Liver (tissue), 9 donors: ENCODE data around the gene PRKACA. TPM values are rescaled to one million over a fixed set of nuclear protein-coding genes. Genes with fewer than 3 reads are reported as not detected.

Experiments
- DNase-seq: peaks from one replicate; pipeline ENCODE4 v3.0.0-alpha.2; 2017; ENCODE audit warnings: low spot score
- H3K27ac ChIP-seq, 2 donors: one replicate each; pipeline ENCODE4 v1.7.0; 2013; ENCODE audit warnings: inconsistent platforms in 2 of 2, low read length in 2 of 2, control low read depth in 1 of 2, low read depth in 1 of 2, mild to moderate bottlenecking in 1 of 2
- H3K27me3 ChIP-seq, 4 donors: one replicate each; pipeline versions ENCODE4 v1.6.1 to v1.7.0; 2013; ENCODE audit warnings: low read length in 3 of 4, inconsistent platforms in 1 of 4, mild to moderate bottlenecking in 1 of 4, moderate library complexity in 1 of 4; ENCODE audit not compliant: control insufficient read depth in 4 of 4, insufficient read depth in 4 of 4
- H3K36me3 ChIP-seq, 4 donors: one replicate each; pipeline versions ENCODE4 v1.6.1 to v1.7.0; 2013; ENCODE audit warnings: low read length in 3 of 4, mild to moderate bottlenecking in 3 of 4, low read depth in 1 of 4, moderate library complexity in 1 of 4; ENCODE audit not compliant: control insufficient read depth in 4 of 4, insufficient read depth in 3 of 4
- H3K4me1 ChIP-seq, 4 donors: one replicate each; pipeline versions ENCODE4 v1.6.1 to v1.7.0; 2013; ENCODE audit warnings: low read length in 3 of 4, mild to moderate bottlenecking in 3 of 4, moderate library complexity in 1 of 4; ENCODE audit not compliant: control insufficient read depth in 4 of 4, insufficient read depth in 4 of 4
- H3K4me3 ChIP-seq, 3 donors: one replicate each; pipeline versions ENCODE4 v1.6.1 to v1.7.0; 2013; ENCODE audit warnings: low read length in 3 of 3, control low read depth in 1 of 3, low read depth in 1 of 3, mild to moderate bottlenecking in 1 of 3
- H3K9ac ChIP-seq, 2 donors: one replicate each; pipeline ENCODE4 v1.7.0; 2013; ENCODE audit warnings: low read length in 2 of 2, mild to moderate bottlenecking in 2 of 2, moderate library complexity in 2 of 2, control low read depth in 1 of 2, low read depth in 1 of 2
- H3K9me3 ChIP-seq, 4 donors: one replicate each; pipeline versions ENCODE4 v1.6.1 to v1.7.0; 2013; ENCODE audit warnings: low read length in 3 of 4; ENCODE audit not compliant: control insufficient read depth in 4 of 4
- CTCF ChIP-seq: fragments of 150-350 bp; IDR thresholded peaks from 2 replicates; pipeline ENCODE4 v1.5.1; 2017; ENCODE audit warnings: improper control_type of control experiment, low read depth, low read length; ENCODE audit not compliant: missing input control
- EGR1 ChIP-seq, 2 donors: IDR thresholded peaks; 2 replicates each; pipeline ENCODE4 v1.6.1; 2016 to 2018; ENCODE audit warnings: antibody characterized with exemption in 2 of 2, low read depth in 2 of 2
- FOXA1 ChIP-seq: IDR thresholded peaks from 2 replicates; pipeline ENCODE4 v1.6.1; 2016; ENCODE audit warnings: antibody characterized with exemption
- FOXA2 ChIP-seq: IDR thresholded peaks from 2 replicates; pipeline ENCODE4 v1.6.1; 2016; ENCODE audit warnings: antibody characterized with exemption
- GABPA ChIP-seq, 2 donors: IDR thresholded peaks in 1 of 2; conservative IDR thresholded peaks in 1 of 2; 2 replicates each; pipeline ENCODE4 v1.6.1; 2016; ENCODE audit warnings: antibody characterized with exemption in 2 of 2, mild to moderate bottlenecking in 1 of 2, moderate library complexity in 1 of 2
- HNF4A ChIP-seq, 2 donors: conservative IDR thresholded peaks; 2 replicates each; pipeline ENCODE4 v1.6.1; 2016; ENCODE audit warnings: antibody characterized with exemption in 2 of 2, mild to moderate bottlenecking in 2 of 2
- HNF4G ChIP-seq: IDR thresholded peaks from 2 replicates; pipeline ENCODE4 v1.6.1; 2016; ENCODE audit warnings: antibody characterized with exemption
- JUND ChIP-seq, 2 donors: IDR thresholded peaks; 2 replicates each; pipeline ENCODE4 v1.6.1; 2016; ENCODE audit warnings: antibody characterized with exemption in 2 of 2
- NR2F2 ChIP-seq: IDR thresholded peaks from 2 replicates; pipeline ENCODE4 v1.6.1; 2016; ENCODE audit warnings: antibody characterized with exemption
- RAD21 ChIP-seq, 2 donors: IDR thresholded peaks; 2 replicates each; pipeline ENCODE4 v1.6.1; 2016; ENCODE audit warnings: antibody characterized with exemption in 2 of 2, mild to moderate bottlenecking in 2 of 2
- RXRA ChIP-seq, 2 donors: IDR thresholded peaks; 2 replicates each; pipeline ENCODE4 v1.6.1; 2017 to 2018; ENCODE audit warnings: antibody characterized with exemption in 2 of 2, mild to moderate bottlenecking in 1 of 2
- SP1 ChIP-seq: IDR thresholded peaks from 2 replicates; pipeline ENCODE4 v1.6.1; 2018; ENCODE audit warnings: antibody characterized with exemption, mild to moderate bottlenecking
- TAF1 ChIP-seq: conservative IDR thresholded peaks from 2 replicates; pipeline ENCODE4 v1.6.1; 2016; ENCODE audit warnings: antibody characterized with exemption, mild to moderate bottlenecking
- YY1 ChIP-seq: IDR thresholded peaks from 2 replicates; pipeline ENCODE4 v1.6.1; 2016; ENCODE audit warnings: antibody characterized with exemption, mild to moderate bottlenecking
- ZBTB33 ChIP-seq: IDR thresholded peaks from 2 replicates; pipeline ENCODE4 v1.6.1; 2016; ENCODE audit warnings: antibody characterized with exemption
- WGBS: extraction: QIAGEN DNeasy Blood & Tissue Kit; methylation state at CpG from one replicate; pipeline ENCODE4 v1.1.7; 2013; 5-methylcytosine and 5-hydroxymethylcytosine counted together
- polyA plus RNA-seq, 2 donors: library from polyadenylated mRNA; stranded (reverse) in 1 of 2; unstranded in 1 of 2; fragments of 200-250 nt in 1 of 2; fragments of >200 nt in 1 of 2; fragmentation: Nextera tagmentation in 1 of 2; extraction: Ambion mirVana in 1 of 2; gene quantifications; one replicate each; pipeline versions ENCODE4 v1.2.1 to v1.2.3, GENCODE V29; 2013 to 2015
- total RNA-seq, 2 donors: library from RNA; depleted of rRNA; stranded (reverse); fragments of >200 nt; gene quantifications; one replicate each; pipeline ENCODE4 v1.2.3, GENCODE V29; 2014
- TF ChIP-seq, protein P1 (sequence below): IDR thresholded peaks from 2 replicates; pipeline ENCODE4 v1.6.1; 2016; ENCODE audit warnings: antibody characterized with exemption
- TF ChIP-seq, protein P2 (sequence below): IDR thresholded peaks from 2 replicates; pipeline ENCODE4 v1.6.1; 2016; ENCODE audit warnings: antibody characterized with exemption
- donor health status: healthy.
- donor health status: healthy.
- donor health status: healthy.
- donor health status: healthy.
- donor health status: healthy.

PRKACA gene
- total and polyA plus RNA-seq, 4 donors: 15.5 to 72.4 (median 40.2) TPM

GRCh38 chr19:14135985-14136508 lies 18.5 kb upstream of the PRKACA start:
- WGBS: 1% methylated on average over 38 of the region's 38 CpGs
- Histone ChIP-seq H3K36me3 (no peaks in the 10 kb centered on the region), H3K4me3 (peak overlapping the region; percentile 35 to 83 (median 54)), H3K9me3 (no peaks in the 10 kb centered on the region), H3K4me1 (peaks cover 3 to 14% (median 6%) of the 10 kb centered on the region in 4 donors), H3K9ac (no peak overlapping the region), H3K27me3 (no peaks in the 10 kb centered on the region), H3K27ac (peak overlapping the region; percentile 1 to 37)
- DNase-seq: no peak
- TF ChIP-seq FOXA1: no peak
- no peak for TF ChIP-seq JUND (IDR thresholded peaks at IDR 0.05)
- TF ChIP-seq, protein P1, sequence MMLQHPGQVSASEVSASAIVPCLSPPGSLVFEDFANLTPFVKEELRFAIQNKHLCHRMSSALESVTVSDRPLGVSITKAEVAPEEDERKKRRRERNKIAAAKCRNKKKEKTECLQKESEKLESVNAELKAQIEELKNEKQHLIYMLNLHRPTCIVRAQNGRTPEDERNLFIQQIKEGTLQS: no peak

- H3K27me3 ChIP-seq: no peaks in the 10 kb centered on the region
- no peak for TF ChIP-seq FOXA1
- TF ChIP-seq, protein P1: no peak
- no peak for TF ChIP-seq CTCF
- TF ChIP-seq, protein P2, sequence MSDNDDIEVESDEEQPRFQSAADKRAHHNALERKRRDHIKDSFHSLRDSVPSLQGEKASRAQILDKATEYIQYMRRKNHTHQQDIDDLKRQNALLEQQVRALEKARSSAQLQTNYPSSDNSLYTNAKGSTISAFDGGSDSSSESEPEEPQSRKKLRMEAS: no peak
- TF ChIP-seq YY1: no peak
- no peak for TF ChIP-seq FOXA2
- no peak for TF ChIP-seq JUND (IDR thresholded peaks at IDR 0.05)
- no peak for TF ChIP-seq HNF4G
- no peak overlapping the region for H3K9ac ChIP-seq
- H3K27ac ChIP-seq: no peak overlapping the region
- H3K9me3 ChIP-seq: no peaks in the 10 kb centered on the region
- H3K4me1 ChIP-seq: peaks cover 3 to 14% (median 6%) of the 10 kb centered on the region in 4 donors
- DNase-seq: no peak
- peak overlapping the region in 1 of 3 donors; percentile 54 for H3K4me3 ChIP-seq
- no peaks in the 10 kb centered on the region for H3K36me3 ChIP-seq
- WGBS: 53% methylated on average over 6 of the region's 6 CpGs
These were observed 17.8 kb upstream of the PRKACA start for GRCh38 chr19:14135355-14135754.

DNA sequence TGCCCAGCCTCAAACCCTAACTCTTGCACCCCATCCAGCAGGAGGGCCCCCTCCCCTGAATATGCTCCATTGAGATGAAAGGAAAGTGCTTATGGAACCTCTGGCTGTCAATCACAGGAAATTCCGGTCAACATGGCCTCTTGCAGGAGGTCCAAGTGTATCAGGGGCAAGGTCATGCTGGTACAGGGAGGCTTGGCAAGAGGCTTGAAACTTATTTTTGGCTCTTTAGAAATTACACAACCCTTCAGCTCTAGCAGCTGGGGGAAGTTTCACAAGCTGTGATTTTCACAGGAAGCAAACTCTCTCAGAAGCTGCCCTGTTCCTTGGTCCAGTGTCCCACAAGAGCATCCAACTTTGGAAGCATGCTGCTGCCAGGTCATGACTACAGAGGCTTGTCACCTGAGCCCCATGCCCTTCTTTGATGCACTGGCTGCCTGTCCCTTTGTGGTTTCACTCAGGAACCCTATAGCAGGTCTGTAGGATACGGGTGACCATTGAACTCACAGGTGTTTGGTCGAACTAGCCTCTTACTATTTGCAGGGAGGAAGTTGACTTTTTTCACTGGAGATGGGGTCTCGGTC lies 10.5 kb upstream of the PRKACA start:
- peaks cover 0 to 8% (median 1%) of the 10 kb centered on the region in 4 donors for H3K4me1 ChIP-seq
- H3K9ac ChIP-seq: no peak overlapping the region
- peak overlapping the region in 1 of 2 donors; percentile 29 for H3K27ac ChIP-seq
- no peaks in the 10 kb centered on the region for H3K9me3 ChIP-seq
- 57% methylated on average over 4 of the region's 4 CpGs for WGBS
- no peaks in the 10 kb centered on the region for H3K27me3 ChIP-seq
- H3K36me3 ChIP-seq: no peaks in the 10 kb centered on the region
- H3K4me3 ChIP-seq: no peak overlapping the region
- DNase-seq: no peak
- TF ChIP-seq JUND (IDR thresholded peaks at IDR 0.05): no peak
- TF ChIP-seq NR2F2: peak; percentile 66
- TF ChIP-seq CTCF: no peak
- TF ChIP-seq RXRA (IDR thresholded peaks at IDR 0.05): peak; percentile 9 to 34
- TF ChIP-seq FOXA2: no peak
- peak; percentile 20 for TF ChIP-seq SP1
- TF ChIP-seq, protein P1: no peak
- TF ChIP-seq, protein P2: no peak
- TF ChIP-seq FOXA1: no peak
- TF ChIP-seq HNF4A (conservative IDR thresholded peaks at IDR 0.05): peak in 1 of 2 donors; percentile 20
- no peak for TF ChIP-seq TAF1
- TF ChIP-seq EGR1 (IDR thresholded peaks at IDR 0.05; ENCODE audit: low read depth in 2 of 2): no peak
- no peak for TF ChIP-seq HNF4G
- no peak for TF ChIP-seq GABPA (IDR thresholded peaks at IDR 0.05 in 1 of 2, conservative IDR thresholded peaks at IDR 0.05 in 1 of 2)
- no peak for TF ChIP-seq YY1
- no peak for TF ChIP-seq RAD21 (IDR thresholded peaks at IDR 0.05)
- TF ChIP-seq ZBTB33: no peak
